Endodermal cell (in vitro differentiated cells): ENCODE results near the gene TMEFF1. TPM values are rescaled to one million over a fixed set of nuclear protein-coding genes. Genes with fewer than 3 reads are reported as not detected.

Experiments used
- DNase-seq: peaks from one replicate; pipeline ENCODE4 v3.0.0-alpha.2; 2017
- H3K27ac ChIP-seq: 2 replicates; pipeline ENCODE4 v1.5.1; 2013; ENCODE audit warnings: mild to moderate bottlenecking, low read depth, low read length, moderate library complexity
- H3K27me3 ChIP-seq: 2 replicates; pipeline ENCODE4 v1.6.1; 2013; ENCODE audit warnings: mild to moderate bottlenecking, low read length, moderate library complexity; ENCODE audit not compliant: insufficient read depth, control insufficient read depth, poor library complexity, severe bottlenecking
- H3K36me3 ChIP-seq: 2 replicates; pipeline ENCODE4 v1.7.0; 2013; ENCODE audit warnings: mild to moderate bottlenecking, low read length, moderate library complexity; ENCODE audit not compliant: control insufficient read depth, insufficient read depth
- H3K4me1 ChIP-seq: one replicate; pipeline ENCODE4 v1.7.0; 2013; ENCODE audit warnings: low read length; ENCODE audit not compliant: control insufficient read depth, insufficient read depth
- H3K4me3 ChIP-seq: 2 replicates; pipeline ENCODE4 v1.5.1; 2013; ENCODE audit warnings: mild to moderate bottlenecking, low read length, moderate library complexity
- H3K9ac ChIP-seq: 2 replicates; pipeline ENCODE4 v1.6.1; 2013; ENCODE audit warnings: mild to moderate bottlenecking, low read length, moderate library complexity; ENCODE audit not compliant: poor library complexity, severe bottlenecking; ENCODE audit errors: extremely low read depth
- H3K9me3 ChIP-seq: 2 replicates; pipeline ENCODE4 v1.6.1; 2013; ENCODE audit warnings: mild to moderate bottlenecking, low read length, moderate library complexity; ENCODE audit not compliant: control insufficient read depth
- H3K27ac Mint-ChIP-seq: 2 replicates; pipeline ENCODE4 v1.8.0; 2020; ENCODE audit warnings: mixed read lengths
- H3K27me3 Mint-ChIP-seq: 2 replicates; pipeline ENCODE4 v1.8.0; 2021; ENCODE audit warnings: mild to moderate bottlenecking, mixed read lengths; ENCODE audit not compliant: insufficient read depth
- H3K36me3 Mint-ChIP-seq: 2 replicates; pipeline ENCODE4 v1.8.0; 2020; ENCODE audit warnings: low read depth, mixed read lengths
- H3K4me1 Mint-ChIP-seq: 2 replicates; pipeline ENCODE4 v1.8.0; 2020; ENCODE audit warnings: mixed read lengths
- H3K4me3 Mint-ChIP-seq: 2 replicates; pipeline ENCODE4 v1.8.0; 2020; ENCODE audit warnings: mild to moderate bottlenecking, moderate library complexity, mixed read lengths
- H3K9me3 Mint-ChIP-seq: 2 replicates; pipeline ENCODE4 v1.8.0; 2020; ENCODE audit warnings: mild to moderate bottlenecking, mixed read lengths
- WGBS, 2 experiments: methylation state at CpG; one replicate each; pipeline versions ENCODE4 v1.1.5 to v1.1.7; 2013; ENCODE audit warnings: missing lambda C conversion rate in 2 of 2, mixed read lengths in 1 of 2; ENCODE audit not compliant: insufficient coverage in 1 of 2, insufficient read length in 1 of 2; 5-methylcytosine and 5-hydroxymethylcytosine counted together
- total RNA-seq, 2 donors: library from RNA; stranded (reverse); fragmentation: NEBNext Ultra II Directional in 1 of 2; extraction: Animal tissue kit (Norgen Biotek cat#: 25700) in 1 of 2; gene quantifications; 2 replicates in 1 of 2; 3 replicates in 1 of 2; pipeline ENCODE4 v1.2.1, GENCODE V29; 2021
- TF ChIP-seq, protein P1 (sequence below): fragments of 200-600 bp; sonication (generic); conservative IDR thresholded peaks from 2 replicates; pipeline ENCODE4 v1.5.0; 2021; ENCODE audit warnings: antibody characterized with exemption, mild to moderate bottlenecking

Gene TMEFF1
- total RNA-seq, 2 donors from 2014 or later: 67.5 to 111 TPM

DNA sequence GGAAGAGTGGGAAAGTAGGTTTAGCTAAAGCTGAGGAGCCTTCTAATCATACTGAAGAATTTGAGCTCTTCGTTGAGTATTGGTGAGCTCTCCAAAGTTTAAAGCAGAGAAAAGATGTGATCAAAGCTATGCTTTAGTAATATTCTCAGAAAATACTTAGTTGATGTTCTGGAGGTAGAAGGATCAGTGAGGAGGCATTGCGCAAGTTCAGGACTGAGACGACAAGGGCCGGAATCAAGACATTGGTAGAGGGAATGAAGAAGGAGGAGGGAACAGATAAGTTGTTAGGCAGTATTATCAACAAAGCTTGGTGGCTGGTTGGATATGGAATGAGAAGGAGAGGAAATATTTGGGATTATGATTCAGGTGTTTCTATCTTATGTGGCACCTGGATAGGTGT, 112.0 kb downstream of the TMEFF1 start:
- H3K4me1 ChIP-seq: peaks cover 9% of the 10 kb centered on the region
- no peaks in the 10 kb centered on the region for H3K9me3 Mint-ChIP-seq
- no peaks in the 10 kb centered on the region for H3K27me3 Mint-ChIP-seq
- H3K36me3 ChIP-seq: peaks cover 52% of the 10 kb centered on the region
- 94 to 100% methylated on average over 4 of the region's 4 CpGs for WGBS, 2 experiments
- peaks cover 5% of the 10 kb centered on the region for H3K4me1 Mint-ChIP-seq
- H3K4me3 Mint-ChIP-seq: no peak overlapping the region
- no peaks in the 10 kb centered on the region for H3K27me3 ChIP-seq
- H3K9me3 ChIP-seq: no peaks in the 10 kb centered on the region
- H3K36me3 Mint-ChIP-seq: peaks cover 32% of the 10 kb centered on the region
- no peak overlapping the region for H3K27ac Mint-ChIP-seq
- no peak overlapping the region for H3K4me3 ChIP-seq
- no peak for DNase-seq
- no peak overlapping the region for H3K27ac ChIP-seq
- no peak overlapping the region for H3K9ac ChIP-seq
- TF ChIP-seq, protein P1, sequence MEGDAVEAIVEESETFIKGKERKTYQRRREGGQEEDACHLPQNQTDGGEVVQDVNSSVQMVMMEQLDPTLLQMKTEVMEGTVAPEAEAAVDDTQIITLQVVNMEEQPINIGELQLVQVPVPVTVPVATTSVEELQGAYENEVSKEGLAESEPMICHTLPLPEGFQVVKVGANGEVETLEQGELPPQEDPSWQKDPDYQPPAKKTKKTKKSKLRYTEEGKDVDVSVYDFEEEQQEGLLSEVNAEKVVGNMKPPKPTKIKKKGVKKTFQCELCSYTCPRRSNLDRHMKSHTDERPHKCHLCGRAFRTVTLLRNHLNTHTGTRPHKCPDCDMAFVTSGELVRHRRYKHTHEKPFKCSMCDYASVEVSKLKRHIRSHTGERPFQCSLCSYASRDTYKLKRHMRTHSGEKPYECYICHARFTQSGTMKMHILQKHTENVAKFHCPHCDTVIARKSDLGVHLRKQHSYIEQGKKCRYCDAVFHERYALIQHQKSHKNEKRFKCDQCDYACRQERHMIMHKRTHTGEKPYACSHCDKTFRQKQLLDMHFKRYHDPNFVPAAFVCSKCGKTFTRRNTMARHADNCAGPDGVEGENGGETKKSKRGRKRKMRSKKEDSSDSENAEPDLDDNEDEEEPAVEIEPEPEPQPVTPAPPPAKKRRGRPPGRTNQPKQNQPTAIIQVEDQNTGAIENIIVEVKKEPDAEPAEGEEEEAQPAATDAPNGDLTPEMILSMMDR: no peak

DNA sequence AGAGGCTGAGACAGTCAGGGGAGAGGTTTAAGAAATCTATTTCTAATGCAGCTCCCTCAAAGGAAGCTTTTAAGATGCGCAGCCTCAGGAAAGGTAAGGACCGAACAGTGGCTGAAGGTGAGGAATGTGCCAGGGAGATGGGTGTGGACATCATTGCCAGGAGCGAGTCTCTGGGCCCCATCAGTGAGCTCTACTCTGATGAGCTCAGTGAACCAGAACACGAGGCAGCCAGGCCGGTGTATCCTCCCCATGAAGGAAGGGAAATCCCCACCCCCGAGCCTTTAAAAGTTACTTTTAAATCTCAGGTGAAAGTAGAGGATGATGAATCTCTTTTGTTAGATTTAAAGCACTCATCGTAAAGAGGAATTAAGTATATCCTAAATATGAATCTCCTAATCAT, 113.1 kb downstream of the TMEFF1 start:
- Histone ChIP-seq H3K27me3 (no peaks in the 10 kb centered on the region), H3K4me3 (no peak overlapping the region), H3K9me3 (no peaks in the 10 kb centered on the region), H3K36me3 (peaks cover 43% of the 10 kb centered on the region), H3K4me1 (peaks cover 9% of the 10 kb centered on the region), H3K9ac (no peak overlapping the region), H3K27ac (no peak overlapping the region)
- no peak overlapping the region for H3K4me3 Mint-ChIP-seq
- no peak overlapping the region for H3K27ac Mint-ChIP-seq
- H3K36me3 Mint-ChIP-seq: peaks cover 28% of the 10 kb centered on the region
- H3K4me1 Mint-ChIP-seq: peaks cover 5% of the 10 kb centered on the region
- H3K27me3 Mint-ChIP-seq: no peaks in the 10 kb centered on the region
- 93 to 96% methylated on average over 4 to 7 of the region's 7 CpGs for WGBS, 2 experiments
- no peaks in the 10 kb centered on the region for H3K9me3 Mint-ChIP-seq
- DNase-seq: no peak
- TF ChIP-seq, protein P1: no peak

DNA sequence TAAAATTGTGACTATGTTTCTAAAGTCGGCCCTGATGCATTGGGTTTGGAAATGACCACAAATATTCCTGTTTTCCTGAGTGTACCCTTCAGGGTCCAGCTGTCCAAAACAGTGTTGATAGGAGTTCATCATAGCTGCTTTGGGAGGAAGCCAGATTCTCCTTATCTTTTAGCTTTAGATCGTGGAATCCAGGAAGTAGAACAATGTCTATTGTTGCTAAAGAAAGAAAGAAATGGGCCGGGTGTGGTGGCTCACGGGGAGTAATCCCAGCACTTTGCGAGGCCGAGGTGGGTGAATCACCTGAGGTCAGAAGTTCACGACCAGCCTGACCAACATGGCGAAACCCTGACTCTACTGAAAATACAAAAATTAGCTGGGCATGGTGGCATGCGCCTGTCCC, 114.4 kb downstream of the TMEFF1 start:
- peaks cover 9% of the 10 kb centered on the region for H3K4me1 ChIP-seq
- Mint-ChIP-seq H3K4me3 (no peak overlapping the region), H3K27me3 (no peaks in the 10 kb centered on the region), H3K4me1 (peaks cover 5% of the 10 kb centered on the region), H3K36me3 (peaks cover 17% of the 10 kb centered on the region), H3K27ac (peak overlapping the region; percentile 14), H3K9me3 (no peaks in the 10 kb centered on the region)
- H3K9ac ChIP-seq: no peak overlapping the region
- TF ChIP-seq, protein P1: no peak
- peaks cover 39% of the 10 kb centered on the region for H3K36me3 ChIP-seq
- WGBS, 2 experiments: 88 to 89% methylated on average over 8 to 9 of the region's 9 CpGs
- H3K4me3 ChIP-seq: no peak overlapping the region
- DNase-seq: no peak
- H3K9me3 ChIP-seq: no peaks in the 10 kb centered on the region
- no peaks in the 10 kb centered on the region for H3K27me3 ChIP-seq
- no peak overlapping the region for H3K27ac ChIP-seq
